Activated CD8-positive, alpha-beta memory T cell treated with anti-CD3 and anti-CD28 coated beads, Interleukin-2, amount 50 U/mL, for 1 hour (primary cell): ENCODE results near the gene DUSP2.
A peak's percentile ranks its signal among the peaks of the same experiment; 100 is the strongest.
"Not testable (repeated sequence)": the region's sequence is repeated elsewhere in the genome, so short reads cannot be mapped to it uniquely, and the experiment has no call there.

Source experiments
- DNase-seq: peaks from one replicate; pipeline ENCODE4 v3.0.0-alpha.2; 2020; ENCODE audit errors: extremely low read depth

Gene DUSP2

GRCh38 chr2:96161898-96162297, 16.7 kb upstream of the DUSP2 start:
- no peak for DNase-seq

GRCh38 chr2:96160366-96160765, 15.1 kb upstream of the DUSP2 start:
- not testable (repeated sequence) for DNase-seq

DNA sequence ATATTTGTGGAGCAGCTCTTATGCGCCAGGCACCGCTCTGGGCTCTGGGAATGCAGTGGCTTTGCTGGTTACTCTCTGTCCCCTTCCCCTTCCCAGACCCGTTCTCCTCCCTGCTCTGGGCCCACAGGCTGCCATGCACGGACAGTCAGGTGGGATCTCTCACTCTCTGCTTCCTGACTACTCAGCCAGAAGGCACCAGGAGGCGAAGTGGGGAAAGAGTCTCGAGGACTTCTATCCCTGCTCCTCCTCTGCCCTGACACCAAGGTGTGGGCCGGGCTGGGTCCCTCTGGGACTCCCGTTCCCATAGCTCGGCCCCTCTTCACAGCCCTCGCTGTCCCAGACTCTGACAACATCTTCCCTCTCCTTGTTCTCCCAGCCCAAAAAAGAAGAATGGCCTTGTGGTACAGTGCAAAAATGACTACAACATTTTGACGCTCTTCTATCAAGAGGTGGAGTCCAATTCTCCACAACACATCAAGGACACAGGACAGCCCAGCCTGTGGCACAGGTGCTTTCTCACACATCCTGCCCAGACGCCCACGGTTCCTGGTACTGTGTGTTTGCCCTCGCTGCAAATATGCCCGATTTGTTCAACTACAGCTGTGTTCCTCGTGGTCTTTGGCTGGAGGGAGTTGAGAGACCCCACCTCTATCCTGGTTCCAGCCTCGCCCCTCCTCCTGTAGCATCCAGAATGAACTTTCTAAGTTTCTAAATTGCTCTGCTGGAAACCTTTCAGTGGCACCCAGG, 14.0 kb upstream of the DUSP2 start:
- no peak for DNase-seq

DNA sequence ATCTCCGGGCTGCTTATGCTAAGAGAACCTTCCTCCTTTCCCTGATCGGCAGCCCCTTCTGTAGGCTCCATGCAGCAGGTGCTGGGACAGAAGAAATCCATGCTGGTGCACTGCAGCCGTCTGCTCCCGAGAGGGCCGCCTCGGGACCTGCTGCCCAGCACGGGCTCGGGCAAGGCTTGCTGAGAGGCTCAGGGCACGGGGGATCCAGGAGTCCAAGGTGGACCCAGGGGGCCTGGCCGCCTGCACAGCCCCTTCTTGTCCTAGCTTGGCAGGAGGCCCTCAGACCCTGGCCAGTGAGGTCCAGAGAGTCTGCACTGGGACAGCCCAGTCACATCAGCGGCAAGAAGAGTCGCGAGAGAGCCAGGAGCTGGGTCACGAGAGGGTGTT, 13.3 kb upstream of the DUSP2 start:
- no peak for DNase-seq

- DNase-seq, result no peak
These were observed 12.7 kb upstream of the DUSP2 start for GRCh38 chr2:96157649-96158553.

- DNase-seq, result no peak
These were observed 11.8 kb upstream of the DUSP2 start for GRCh38 chr2:96156926-96157648.

GRCh38 chr2:96156011-96156820, 11.0 kb upstream of the DUSP2 start:
- DNase-seq, result no peak

GRCh38 chr2:96154506-96155380, 9.5 kb upstream of the DUSP2 start:
- DNase-seq, result no peak

DNA sequence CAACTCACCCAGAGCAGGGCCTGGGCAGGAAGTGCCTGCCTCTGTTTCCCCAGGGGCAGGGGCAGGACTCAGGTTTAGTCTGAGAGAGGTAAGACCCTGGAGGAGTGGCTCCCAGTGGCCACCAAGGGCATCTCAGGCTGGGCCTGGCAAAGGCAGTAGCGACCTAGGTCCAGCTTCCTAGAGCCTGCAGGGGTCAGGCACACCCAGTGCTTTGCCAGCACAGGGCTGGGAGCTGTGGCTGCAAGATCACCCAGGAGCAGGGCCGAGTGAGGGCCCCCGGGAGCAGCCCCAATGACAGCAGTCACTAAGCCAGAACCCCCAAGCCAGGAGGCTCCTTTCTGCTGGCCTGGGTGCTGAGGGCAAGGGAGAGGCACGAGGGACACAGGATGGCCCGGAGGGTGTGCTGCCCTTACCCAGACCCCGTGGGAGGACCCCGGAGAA, 8.8 kb upstream of the DUSP2 start:
- no peak for DNase-seq

DNA sequence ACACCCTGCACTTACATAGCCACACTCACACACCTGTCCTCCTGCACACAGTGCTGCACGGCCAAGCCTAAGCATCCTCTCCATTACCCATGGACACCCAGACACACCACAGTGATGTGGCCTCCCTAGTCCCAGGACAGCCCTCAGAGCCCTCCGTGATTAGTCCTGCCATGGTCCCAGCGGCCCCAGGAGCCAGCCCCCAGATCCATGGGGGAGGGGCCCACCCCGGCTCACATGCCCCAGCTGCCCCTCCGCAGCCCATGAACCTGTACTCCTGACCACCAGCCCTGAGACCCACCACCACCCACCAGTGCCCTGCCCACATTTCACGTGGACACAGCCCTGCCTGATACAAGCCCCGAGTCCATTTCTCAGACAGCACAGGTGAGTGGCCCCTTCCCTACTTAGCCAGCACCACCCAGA, 8.1 kb upstream of the DUSP2 start:
- DNase-seq, result no peak

GRCh38 chr2:96152304-96153161, 7.3 kb upstream of the DUSP2 start:
- DNase-seq, result no peak

DNA sequence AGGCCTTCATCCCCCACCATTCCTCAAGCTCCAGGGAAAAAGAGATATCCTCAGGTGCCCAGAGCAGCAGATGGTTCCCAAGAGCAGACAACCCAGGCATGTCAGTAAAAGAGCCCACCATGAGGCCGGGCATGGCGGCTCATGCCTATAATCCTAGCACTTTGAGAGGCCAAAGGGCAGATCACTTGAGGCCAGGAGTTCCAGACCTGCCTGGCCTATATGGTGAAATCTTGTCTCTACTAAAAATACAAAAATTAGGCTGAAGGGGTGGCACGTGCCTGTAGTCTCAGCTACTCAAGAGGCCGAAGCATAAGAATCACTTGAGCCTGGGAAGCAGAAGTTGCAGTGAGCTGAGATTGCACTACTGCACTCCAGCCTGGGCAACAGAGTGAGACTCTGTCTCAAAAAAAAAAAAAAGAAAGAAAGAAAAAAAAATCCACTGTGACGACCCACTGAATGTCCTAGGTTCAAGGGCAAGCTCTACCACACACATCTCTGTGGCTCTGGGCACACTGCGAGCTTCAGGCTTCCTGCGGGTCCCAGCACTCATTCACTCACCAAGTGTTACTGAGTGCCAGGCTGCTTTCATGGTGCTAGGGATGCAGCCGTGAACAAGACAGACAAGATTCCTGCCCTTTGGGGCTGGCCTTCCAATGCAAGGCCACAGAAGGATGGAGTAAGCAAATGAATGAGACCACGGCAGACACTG, 6.5 kb upstream of the DUSP2 start:
- DNase-seq, result no peak

- no peak for DNase-seq
These were observed 5.8 kb upstream of the DUSP2 start for GRCh38 chr2:96150791-96151594.

GRCh38 chr2:96150007-96150640, 4.9 kb upstream of the DUSP2 start:
- no peak for DNase-seq

DNA sequence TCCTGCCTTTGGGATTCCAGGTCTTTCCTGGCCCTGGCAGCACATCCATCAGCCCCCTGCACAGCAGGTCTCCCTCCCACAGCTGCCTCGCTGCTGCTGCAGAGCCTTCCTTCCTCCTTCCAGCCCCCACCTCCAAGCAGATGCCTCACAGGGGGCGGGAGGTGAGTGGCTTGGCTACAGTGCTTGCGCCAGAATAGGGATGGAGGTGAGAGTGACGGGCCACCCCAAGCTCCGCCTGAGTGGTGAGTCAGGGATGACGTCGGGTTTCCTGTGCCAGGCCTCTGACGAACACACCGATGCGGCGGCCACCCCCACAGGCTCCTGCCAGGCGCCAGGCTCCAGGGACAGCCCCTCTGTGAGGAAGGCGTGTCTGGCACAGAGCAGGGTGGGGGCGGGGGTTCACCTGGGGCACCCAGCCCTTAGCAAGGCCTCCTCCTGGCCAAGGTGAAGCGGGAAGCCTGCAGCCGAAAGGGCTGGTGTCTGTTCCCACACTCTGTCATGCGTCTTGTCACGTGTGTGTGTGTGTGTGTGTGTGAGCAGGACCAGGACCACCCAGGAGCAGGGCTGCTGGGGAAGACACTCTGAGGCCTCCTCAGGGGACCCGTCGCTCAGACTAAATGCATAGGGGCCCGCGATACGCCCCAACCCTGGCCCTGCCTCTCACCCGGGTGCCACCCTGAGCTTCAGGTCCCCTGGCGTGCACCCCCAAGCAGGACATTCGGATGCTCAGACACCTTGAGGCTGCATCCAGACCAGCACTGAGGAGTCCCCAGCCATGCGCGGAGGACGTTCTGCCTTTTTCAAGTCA, 3.4 kb upstream of the DUSP2 start:
- peak; percentile 98 for DNase-seq

DNA sequence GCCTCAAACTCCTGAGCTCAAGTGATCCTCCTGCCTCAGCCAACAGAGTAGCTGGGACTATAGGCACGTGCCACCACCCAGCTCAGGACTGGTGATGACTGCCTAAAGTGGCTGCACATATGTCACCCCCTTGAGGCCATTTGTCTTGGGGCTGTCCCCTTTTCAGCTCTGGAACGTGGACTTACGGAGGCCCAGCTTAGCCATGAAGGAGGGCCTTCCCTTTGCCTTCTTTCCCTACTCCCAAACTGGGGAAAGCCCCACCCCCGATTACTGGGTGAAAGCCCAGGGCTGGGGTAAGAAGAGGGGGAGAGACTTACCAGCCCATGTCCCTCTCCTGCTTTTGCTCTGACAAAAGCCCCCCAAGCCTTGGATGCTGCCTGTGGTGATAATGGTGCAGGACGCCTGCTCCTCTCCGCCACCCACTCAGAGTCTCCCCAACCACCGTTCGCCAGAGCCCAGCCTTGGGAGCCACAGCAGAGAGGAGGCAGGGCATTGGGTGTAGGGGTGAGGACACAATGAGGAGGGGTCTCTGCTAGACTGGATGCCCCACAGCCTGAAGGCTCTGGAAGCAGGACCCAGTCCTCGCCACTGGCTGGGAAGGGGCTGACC, 2.5 kb upstream of the DUSP2 start:
- DNase-seq, result no peak
